Esophagus muscularis mucosa (tissue), 4 donors: ENCODE data around the gene MCHR2. TPM values are rescaled to one million over a fixed set of nuclear protein-coding genes. Genes with fewer than 3 reads are reported as not detected.

Experiments
- DNase-seq: peaks from one replicate; pipeline ENCODE4 v3.0.0-alpha.2; 2017; ENCODE audit errors: extremely low spot score
- H3K27ac ChIP-seq, 4 donors: fragments of 200-600 bp; sonication (generic); replicated peaks in 1 of 4; 1 replicate in 3 of 4; 2 replicates in 1 of 4; pipeline ENCODE4 v1.5.1; 2016 to 2019; ENCODE audit warnings: mild to moderate bottlenecking in 1 of 4
- H3K27me3 ChIP-seq, 4 donors: fragments of 200-600 bp; sonication (generic); one replicate each; pipeline versions ENCODE4 v1.5.1 to v1.6.0; 2016 to 2019
- H3K36me3 ChIP-seq, 4 donors: fragments of 200-600 bp; sonication (generic); one replicate each; pipeline ENCODE4 v1.5.1; 2016 to 2019
- H3K4me1 ChIP-seq, 4 donors: fragments of 200-600 bp; sonication (generic); one replicate each; pipeline ENCODE4 v1.5.1; 2016 to 2019
- H3K4me3 ChIP-seq, 4 donors: fragments of 200-600 bp; sonication (generic); 1 replicate in 2 of 4; 2 replicates in 2 of 4; pipeline ENCODE4 v1.5.1; 2016 to 2019; ENCODE audit warnings: mild to moderate bottlenecking in 4 of 4, moderate library complexity in 1 of 4
- H3K9me3 ChIP-seq, 4 donors: fragments of 200-600 bp; sonication (generic); 1 replicate in 3 of 4; 2 replicates in 1 of 4; pipeline ENCODE4 v1.5.1; 2016 to 2019
- CTCF ChIP-seq, 3 experiments: fragments of 200-600 bp in 2 of 3; fragments of 450-650 bp in 1 of 3; sonication (generic) in 2 of 3; IDR thresholded peaks; one replicate each; pipeline ENCODE4 v1.5.1; 2017 to 2019; ENCODE audit warnings: antibody characterized with exemption in 3 of 3, mild to moderate bottlenecking in 2 of 3, moderate library complexity in 1 of 3
- EP300 ChIP-seq: sonication (generic); formaldehyde crosslinking; IDR thresholded peaks from one replicate; pipeline ENCODE4 v1.6.1; 2017; ENCODE audit warnings: antibody characterized with exemption
- POLR2A ChIP-seq: fragments of 450-650 bp; IDR thresholded peaks from one replicate; pipeline ENCODE4 v1.6.1; 2017; ENCODE audit warnings: antibody characterized with exemption, moderate library complexity, mild to moderate bottlenecking, low read depth
- POLR2AphosphoS5 ChIP-seq, 2 donors: sonication (generic); formaldehyde crosslinking; IDR thresholded peaks; one replicate each; pipeline ENCODE4 v1.6.1; 2017; ENCODE audit warnings: antibody characterized with exemption in 2 of 2
- WGBS: methylation state at CpG from one replicate; pipeline ENCODE4 v1.1.5; 2018; 5-methylcytosine and 5-hydroxymethylcytosine counted together
- intact Hi-C: fragments of 100-400 bp; cut with DNase I; formaldehyde crosslinking; loops from one replicate; pipeline ENCODE4 v1.15.1; 2023
- total RNA-seq, 4 donors: library from RNA; depleted of rRNA; stranded (reverse); fragments of >200 nt; gene quantifications; one replicate each; pipeline versions ENCODE4 v1.1.0 to v1.2.1, GENCODE V29; 2016

Gene MCHR2
- total RNA-seq, 4 donors from 2014 or later: not detected

- Histone ChIP-seq H3K27ac (no peak overlapping the region), H3K4me3 (no peak overlapping the region), H3K9me3 (no peaks in the 10 kb centered on the region), H3K4me1 (no peaks in the 10 kb centered on the region), H3K36me3 (no peaks in the 10 kb centered on the region), H3K27me3 (no peaks in the 10 kb centered on the region)
- DNase-seq: no peak
- TF ChIP-seq CTCF (IDR thresholded peaks at IDR 0.05): no peak
- TF ChIP-seq POLR2A: no peak
- TF ChIP-seq POLR2AphosphoS5 (IDR thresholded peaks at IDR 0.05): no peak
- TF ChIP-seq EP300: no peak
- intact Hi-C loops: no loop called here
Observed at GRCh38 chr6:99887066-99887465, 107.0 kb downstream of the MCHR2 start.

GRCh38 chr6:99885051-99885450, 109.0 kb downstream of the MCHR2 start:
- intact Hi-C loops: no loop called here
- Histone ChIP-seq H3K4me1 (no peaks in the 10 kb centered on the region), H3K27me3 (no peaks in the 10 kb centered on the region), H3K4me3 (no peak overlapping the region), H3K9me3 (no peaks in the 10 kb centered on the region), H3K27ac (no peak overlapping the region), H3K36me3 (no peaks in the 10 kb centered on the region)
- no peak for TF ChIP-seq EP300
- no peak for TF ChIP-seq POLR2A
- no peak for TF ChIP-seq POLR2AphosphoS5 (IDR thresholded peaks at IDR 0.05)
- TF ChIP-seq CTCF (IDR thresholded peaks at IDR 0.05): no peak
- WGBS: 81% methylated on average over 3 of the region's 3 CpGs
- no peak for DNase-seq

DNA sequence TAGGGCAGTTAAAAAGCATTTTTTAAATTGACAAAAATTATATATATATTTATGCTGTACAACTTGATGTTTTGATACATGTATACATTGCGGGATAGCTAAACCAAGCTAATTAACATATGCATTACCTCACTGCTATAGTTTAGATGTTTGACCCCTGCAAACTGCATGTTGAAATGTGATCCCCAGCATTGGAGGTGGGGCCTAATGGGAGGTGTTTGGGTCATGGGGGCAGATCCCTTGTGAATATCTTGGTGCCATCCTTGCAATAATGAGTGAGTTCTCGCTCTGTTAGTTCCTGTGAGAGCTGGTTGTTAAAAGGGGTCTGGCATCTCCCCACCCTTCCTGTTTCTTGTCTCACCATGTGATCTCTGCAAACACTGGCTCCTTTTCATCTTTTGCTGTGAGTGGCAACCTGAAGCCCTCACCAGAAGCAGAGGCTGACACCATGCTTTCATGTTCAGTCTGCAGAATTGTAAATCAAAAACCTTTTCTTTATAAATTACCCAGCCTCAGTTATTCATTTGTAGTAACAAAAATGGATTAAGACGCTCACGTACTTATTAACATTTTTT, 111.8 kb downstream of the MCHR2 start:
- Histone ChIP-seq H3K36me3 (no peaks in the 10 kb centered on the region), H3K9me3 (no peaks in the 10 kb centered on the region), H3K4me3 (no peak overlapping the region), H3K4me1 (no peaks in the 10 kb centered on the region), H3K27ac (no peak overlapping the region), H3K27me3 (no peaks in the 10 kb centered on the region)
- intact Hi-C loops: no loop called here
- TF ChIP-seq EP300 (no peak), CTCF (IDR thresholded peaks at IDR 0.05) (no peak), POLR2A (no peak), POLR2AphosphoS5 (IDR thresholded peaks at IDR 0.05) (no peak)
- WGBS: 76% methylated on average over 4 of the region's 4 CpGs
- no peak for DNase-seq

- Histone ChIP-seq H3K9me3 (no peaks in the 10 kb centered on the region), H3K4me1 (no peaks in the 10 kb centered on the region), H3K36me3 (no peaks in the 10 kb centered on the region), H3K27ac (no peak overlapping the region), H3K4me3 (no peak overlapping the region), H3K27me3 (no peaks in the 10 kb centered on the region)
- WGBS: 64% methylated on average over 3 of the region's 3 CpGs
- DNase-seq: no peak
- TF ChIP-seq POLR2A (no peak), POLR2AphosphoS5 (IDR thresholded peaks at IDR 0.05) (no peak), EP300 (no peak), CTCF (IDR thresholded peaks at IDR 0.05) (no peak)
- intact Hi-C loops: no loop called here
Observed at GRCh38 chr6:99879431-99879830, 114.6 kb downstream of the MCHR2 start.

DNA sequence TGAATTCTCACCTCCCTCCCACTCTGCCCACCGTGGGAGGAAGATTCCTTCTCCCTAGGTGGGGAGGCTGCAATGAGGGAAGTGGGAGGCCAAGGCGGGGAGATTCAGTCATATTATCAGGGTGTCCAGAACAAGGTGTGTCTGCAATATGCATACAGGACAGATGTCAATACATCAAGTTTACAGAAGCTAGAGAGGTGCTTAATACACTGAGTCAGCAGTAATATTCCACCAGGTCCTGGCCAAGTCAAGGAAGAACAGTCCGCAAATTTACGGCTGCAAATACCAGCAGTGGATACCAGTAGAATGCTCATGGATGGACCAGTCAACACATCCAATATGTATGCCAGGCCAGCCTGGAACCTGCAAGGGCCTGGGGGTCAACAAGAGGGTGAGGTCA, 119.0 kb downstream of the MCHR2 start:
- Histone ChIP-seq H3K36me3 (no peaks in the 10 kb centered on the region), H3K4me1 (no peaks in the 10 kb centered on the region), H3K27ac (no peak overlapping the region), H3K4me3 (no peak overlapping the region), H3K9me3 (no peaks in the 10 kb centered on the region), H3K27me3 (peaks cover 0 to 7% (median 2%) of the 10 kb centered on the region in 4 donors)
- 86% methylated on average over 4 of the region's 4 CpGs for WGBS
- TF ChIP-seq CTCF (IDR thresholded peaks at IDR 0.05) (no peak), POLR2A (no peak), POLR2AphosphoS5 (IDR thresholded peaks at IDR 0.05) (no peak), EP300 (no peak)
- intact Hi-C loops: no loop called here
- no peak for DNase-seq
